K562 (cell line): ENCODE measurements around the gene PMEPA1. TPM values are rescaled to one million over a fixed set of nuclear protein-coding genes. Genes with fewer than 3 reads are reported as not detected.

ENCODE experiments used
- ATAC-seq: fragments of 200-7000 bp; cut with Tn5 transposase; 3 replicates; pipeline ENCODE4 v1.9.1; 2020; ENCODE audit warnings: moderate library complexity
- BruUV-seq: library from RNA; stranded (reverse); fragments of 400-500 nt; replicated peaks from 2 replicates; lab custom pipeline; 2021; lab: Mats Ljungman, UMichigan
- CTCF ChIA-PET: fragments of 300-600 bp; formaldehyde crosslinking; extraction: SDS; loops from one replicate; lab custom pipeline; 2021; ENCODE audit warnings: low intra/inter-chr PET ratio; lab: Yijun Ruan, JAX
- POLR2A ChIA-PET: fragments of 300-600, 350-650 bp; sonication (Branson Sonifier 250); formaldehyde crosslinking; extraction: SDS; loops from one replicate; lab custom pipeline; 2021; ENCODE audit warnings: antibody characterized with exemption, inconsistent platforms; lab: Yijun Ruan, JAX
- DNase-seq, 4 experiments: peaks; one replicate each; pipeline versions ENCODE4 v3.0.0 to v3.0.0-alpha.2; 2011 to 2018; ENCODE audit warnings: low spot score in 3 of 4, mixed read lengths in 3 of 4; ENCODE audit errors: extremely low read depth in 1 of 4
- FAIRE-seq: peaks from 2 replicates; lab custom pipeline; 2011; peaks lifted over from hg19 to GRCh38; lab: Jason Lieb, UNC
- H2AFZ ChIP-seq: 2 replicates; pipeline ENCODE4 v1.6.0; 2011; ENCODE audit warnings: low read depth, low read length, control low read depth, inconsistent platforms
- H3K27ac ChIP-seq: fragments of 200-600 bp; 3 replicates; pipeline ENCODE4 v1.8.0; 2011; ENCODE audit warnings: low read depth, mild to moderate bottlenecking, control low read depth, inconsistent platforms, low read length, moderate library complexity, mixed read lengths; ENCODE audit errors: extremely low read depth
- H3K27me3 ChIP-seq, 2 experiments: fragments of 300-600 bp in 1 of 2; 2 replicates in 1 of 2; 3 replicates in 1 of 2; pipeline versions ENCODE4 v1.6.0 to v1.8.0; 2011; ENCODE audit warnings: inconsistent platforms in 2 of 2, low read length in 2 of 2, mild to moderate bottlenecking in 1 of 2, mixed read lengths in 1 of 2, moderate library complexity in 1 of 2; ENCODE audit not compliant: control insufficient read depth in 2 of 2, insufficient read depth in 2 of 2
- H3K36me3 ChIP-seq: fragments of 300-600 bp; 3 replicates; pipeline ENCODE4 v1.8.0; 2011; ENCODE audit warnings: mild to moderate bottlenecking, low read length, inconsistent platforms; ENCODE audit not compliant: control insufficient read depth, insufficient read depth
- H3K4me1 ChIP-seq, 2 experiments: fragments of 200-600 bp in 1 of 2; replicated peaks in 1 of 2; 2 replicates in 1 of 2; 3 replicates in 1 of 2; pipeline versions ENCODE4 v1.5.1 to v1.8.0; 2011; ENCODE audit warnings: inconsistent platforms in 2 of 2, low read length in 2 of 2, mild to moderate bottlenecking in 1 of 2, mixed read lengths in 1 of 2, moderate library complexity in 1 of 2; ENCODE audit not compliant: control insufficient read depth in 2 of 2, insufficient read depth in 2 of 2
- H3K4me2 ChIP-seq: 2 replicates; pipeline ENCODE4 v1.6.1; 2011; ENCODE audit warnings: low read length, control low read depth, inconsistent platforms, mixed read lengths; ENCODE audit not compliant: insufficient read depth
- H3K4me3 ChIP-seq: fragments of 200-600 bp; sonication (generic), shearing (Covaris generic); 2 replicates; pipeline ENCODE4 v1.5.1; 2016; ENCODE audit warnings: control low read depth, inconsistent platforms
- H3K79me2 ChIP-seq: fragments of 200-600 bp; 3 replicates; pipeline ENCODE4 v1.8.0; 2011; ENCODE audit warnings: low read length, inconsistent platforms; ENCODE audit not compliant: control insufficient read depth, insufficient read depth
- H3K9ac ChIP-seq, 2 experiments: 2 replicates each; pipeline versions ENCODE4 v1.6.0 to v1.6.1; 2011; ENCODE audit warnings: low read depth in 2 of 2, low read length in 2 of 2, control low read depth in 1 of 2, inconsistent platforms in 1 of 2, mild to moderate bottlenecking in 1 of 2, mixed read lengths in 1 of 2; ENCODE audit not compliant: insufficient read depth in 1 of 2
- H3K9me1 ChIP-seq: one replicate; pipeline ENCODE4 v1.6.0; 2011; ENCODE audit warnings: inconsistent platforms, mild to moderate bottlenecking, low read length, moderate library complexity; ENCODE audit not compliant: control insufficient read depth, insufficient read depth
- H3K9me3 ChIP-seq: replicated peaks from 2 replicates; pipeline ENCODE4 v1.5.1; 2011; ENCODE audit warnings: low read depth, low read length, inconsistent platforms; ENCODE audit not compliant: control insufficient read depth, insufficient read depth
- H4K20me1 ChIP-seq: replicated peaks from 2 replicates; pipeline ENCODE4 v1.6.1; 2011; ENCODE audit warnings: low read length, inconsistent platforms, mixed read lengths; ENCODE audit not compliant: control insufficient read depth, insufficient read depth
- CBFA2T3 ChIP-seq: fragments of 450-650 bp; IDR thresholded peaks from 2 replicates; pipeline ENCODE4 v1.6.1; 2017
- LCOR ChIP-seq: sonication (generic); formaldehyde crosslinking; IDR thresholded peaks from 2 replicates; pipeline ENCODE4 v1.8.0; 2022; ENCODE audit warnings: mild to moderate bottlenecking, missing genetic modification reagents
- MEIS2 ChIP-seq: fragments of 450-650 bp; IDR thresholded peaks from 2 replicates; pipeline ENCODE4 v1.6.1; 2014; ENCODE audit warnings: mild to moderate bottlenecking; ENCODE audit not compliant: partially characterized antibody
- NELFE ChIP-seq: IDR thresholded peaks from 2 replicates; pipeline ENCODE4 v1.6.1; 2011; ENCODE audit warnings: mild to moderate bottlenecking; ENCODE audit not compliant: insufficient read depth, insufficient read length
- RAD21 ChIP-seq, 2 experiments: fragments of 250-450 bp in 1 of 2; fragments of 450-650 bp in 1 of 2; sonication (Bioruptor Pico) in 1 of 2; formaldehyde crosslinking in 1 of 2; IDR thresholded peaks in 1 of 2; conservative IDR thresholded peaks in 1 of 2; 2 replicates each; pipeline versions ENCODE4 v1.4.0 to v1.8.0; 2020 to 2022; ENCODE audit warnings: mild to moderate bottlenecking in 2 of 2, moderate library complexity in 1 of 2
- SOX6 ChIP-seq: fragments of 450-650 bp; IDR thresholded peaks from 2 replicates; pipeline ENCODE4 v1.6.1; 2014; ENCODE audit warnings: mild to moderate bottlenecking
- SPI1 ChIP-seq: IDR thresholded peaks from 2 replicates; pipeline ENCODE4 v1.6.1; 2011; ENCODE audit warnings: low read depth, low read length, control low read depth, borderline replicate concordance
- STAG1 ChIP-seq: sonication (generic); formaldehyde crosslinking; IDR thresholded peaks from 2 replicates; pipeline ENCODE4 v1.5.0; 2020; ENCODE audit warnings: missing genetic modification reagents, borderline replicate concordance
- TAL1 ChIP-seq: fragments of 450-650 bp; IDR thresholded peaks from 2 replicates; pipeline ENCODE4 v1.6.1; 2016; ENCODE audit warnings: mild to moderate bottlenecking
- TCF3 ChIP-seq: sonication (generic); formaldehyde crosslinking; IDR thresholded peaks from 2 replicates; pipeline ENCODE4 v1.4.0; 2020; ENCODE audit warnings: mild to moderate bottlenecking, missing genetic modification reagents
- TEAD4 ChIP-seq, 2 experiments: sonication (generic) in 1 of 2; formaldehyde crosslinking in 1 of 2; IDR thresholded peaks; 2 replicates each; pipeline versions ENCODE4 v1.6.1 to v1.8.0; 2012 to 2022; ENCODE audit warnings: borderline replicate concordance in 1 of 2, inconsistent platforms in 1 of 2, low read length in 1 of 2, mild to moderate bottlenecking in 1 of 2, missing genetic modification reagents in 1 of 2
- ZNF143 ChIP-seq: sonication (generic); formaldehyde crosslinking; IDR thresholded peaks from 2 replicates; pipeline ENCODE4 v1.9.0; 2022; ENCODE audit warnings: mild to moderate bottlenecking, missing genetic modification reagents
- ZNF79 ChIP-seq: fragments of 250-450 bp; sonication (Bioruptor Pico); IDR thresholded peaks from 2 replicates; pipeline ENCODE4 v1.4.0; 2020; ENCODE audit warnings: low read depth, mild to moderate bottlenecking, moderate library complexity
- WGBS: fragments of 100-300 bp; shearing (Covaris generic); methylation state at CpG from one replicate; pipeline ENCODE4 v1.1.6; 2016; ENCODE audit warnings: low coverage, mixed read lengths; ENCODE audit not compliant: insufficient coverage; ENCODE audit errors: missing lambda C conversion rate; 5-methylcytosine and 5-hydroxymethylcytosine counted together
- in situ Hi-C: fragments of 300-500 bp; cut with MboI; formaldehyde crosslinking; loops from 4 replicates; pipeline ENCODE4 v1.15.0; 2018; ENCODE audit warnings: inconsistent platforms, mixed read lengths
- intact Hi-C: fragments of 100-400 bp; cut with micrococcal nuclease; formaldehyde crosslinking; loops from 2 replicates; pipeline ENCODE4 v1.14.2; 2022
- polyA plus RNA-seq, 8 experiments: library from polyadenylated mRNA; depleted of rRNA in 4 of 8; stranded (reverse) in 5 of 8; unstranded in 3 of 8; fragments of >200 nt; fragmentation: Nextera tagmentation in 2 of 8; fragmentation: Illumina TruSeq in 1 of 8; extraction: Ambion mirVana in 2 of 8; extraction: Trizol in 1 of 8; gene quantifications; 2 replicates each; pipeline versions ENCODE4 v1.2.1 to v1.2.3, GENCODE V29; 2011 to 2014; ENCODE audit warnings: inconsistent platforms in 1 of 8, missing spikeins in 1 of 8
- total RNA-seq, 7 experiments: library from RNA; depleted of rRNA in 6 of 7; stranded (reverse); fragments of >200 nt in 6 of 7; fragmentation: Illumina TruSeq in 2 of 7; extraction: Trizol in 2 of 7; gene quantifications; 2 replicates each; pipeline versions ENCODE4 v1.2.1 to v1.2.3, GENCODE V29; 2011 to 2021; ENCODE audit warnings: low replicate concordance in 1 of 7
- TF ChIP-seq, protein P1 (sequence below): fragments of 250-450 bp; sonication (Bioruptor Pico); IDR thresholded peaks from 2 replicates; pipeline ENCODE4 v1.8.0; 2022; ENCODE audit warnings: moderate library complexity, mild to moderate bottlenecking, inconsistent platforms
- TF ChIP-seq, protein P2 (sequence below): fragments of 450-650 bp; IDR thresholded peaks from 2 replicates; pipeline ENCODE4 v1.6.1; 2016
- TF ChIP-seq, protein P3 (sequence below), 2 experiments: IDR thresholded peaks in 1 of 2; conservative IDR thresholded peaks in 1 of 2; 2 replicates each; pipeline ENCODE4 v1.6.1; 2016; ENCODE audit warnings: low read depth in 2 of 2, mild to moderate bottlenecking in 1 of 2, missing compliant biosample characterization in 1 of 2, missing genetic modification characterization in 1 of 2, moderate library complexity in 1 of 2

PMEPA1 gene
- total and polyA plus RNA-seq, 9 of the 15 experiments (the other 6 are each of a cell fraction or from before 2014, with no cell fraction given), result 0.16 TPM; not detected in 8

DNA sequence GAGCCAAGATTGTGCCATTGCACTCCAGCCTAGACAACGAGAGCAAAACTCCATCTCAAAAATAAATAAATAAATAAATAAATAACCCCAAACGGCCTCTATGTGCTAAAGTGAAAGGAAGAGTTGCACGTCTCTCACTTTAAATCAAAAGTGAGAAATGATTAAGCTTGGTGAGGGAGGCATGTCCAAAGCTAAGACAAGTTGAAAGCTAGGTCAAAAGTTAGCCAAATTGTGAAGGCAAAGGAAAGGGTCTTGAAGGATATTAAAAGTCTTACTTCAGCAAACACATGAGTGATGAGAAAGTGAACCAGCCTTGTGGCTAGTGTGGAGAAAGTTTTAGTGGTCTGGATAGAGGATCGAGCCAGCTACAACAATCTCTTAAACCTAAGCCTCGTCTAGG is 103.9 kb downstream of the PMEPA1 start (continued):
- TF ChIP-seq, protein P1, sequence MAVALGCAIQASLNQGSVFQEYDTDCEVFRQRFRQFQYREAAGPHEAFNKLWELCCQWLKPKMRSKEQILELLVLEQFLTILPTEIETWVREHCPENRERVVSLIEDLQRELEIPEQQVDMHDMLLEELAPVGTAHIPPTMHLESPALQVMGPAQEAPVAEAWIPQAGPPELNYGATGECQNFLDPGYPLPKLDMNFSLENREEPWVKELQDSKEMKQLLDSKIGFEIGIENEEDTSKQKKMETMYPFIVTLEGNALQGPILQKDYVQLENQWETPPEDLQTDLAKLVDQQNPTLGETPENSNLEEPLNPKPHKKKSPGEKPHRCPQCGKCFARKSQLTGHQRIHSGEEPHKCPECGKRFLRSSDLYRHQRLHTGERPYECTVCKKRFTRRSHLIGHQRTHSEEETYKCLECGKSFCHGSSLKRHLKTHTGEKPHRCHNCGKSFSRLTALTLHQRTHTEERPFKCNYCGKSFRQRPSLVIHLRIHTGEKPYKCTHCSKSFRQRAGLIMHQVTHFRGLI (CRISPR knock-in tag), result no peak
- TF ChIP-seq, all 486 proteins: peak for 0

DNA sequence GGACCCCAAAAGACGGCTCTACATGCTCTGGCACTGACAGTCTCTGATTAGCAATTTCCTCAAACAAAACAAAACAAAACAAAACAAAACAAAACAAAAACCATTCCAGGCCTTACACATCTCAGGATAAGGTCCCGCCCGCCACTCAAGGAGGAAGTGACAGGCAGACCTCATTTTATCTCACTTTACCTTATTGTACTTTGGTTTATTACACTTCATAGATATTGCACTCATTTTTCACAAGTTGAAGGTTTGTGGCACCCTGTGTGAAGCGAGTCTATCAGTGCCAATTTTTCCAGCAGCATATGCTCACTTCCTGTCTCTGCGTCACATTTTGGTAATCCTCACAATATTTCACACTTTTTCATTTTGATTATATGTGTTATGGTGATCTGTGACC is 104.8 kb downstream of the PMEPA1 start:
- peaks cover 11 to 57% of the 10 kb centered on the region in 2 experiments; a peak in 4 of 5 replicates for H3K27me3 ChIP-seq
- no peak overlapping the region for H3K4me3 ChIP-seq
- peaks cover 7% of the 10 kb centered on the region; the same call in 1 of the 2 replicates for H3K9me3 ChIP-seq
- ChIA-PET CTCF (no interaction called here), POLR2A (no interaction called here)
- H3K79me2 ChIP-seq, result no peaks in the 10 kb centered on the region
- H3K9ac ChIP-seq, result no peak overlapping the region
- no peaks in the 10 kb centered on the region for H3K9me1 ChIP-seq
- DNase-seq, result no peak
- H3K4me1 ChIP-seq, result no peaks in the 10 kb centered on the region; a peak in 2 of 5 replicates
- BruUV-seq, result no TSS peak
- no peak overlapping the region for H2AFZ ChIP-seq
- 3% methylated on average over 5 of the region's 5 CpGs for WGBS
- H3K27ac ChIP-seq, result no peak overlapping the region
- in situ Hi-C loops (loop anchor here (25.0 kb wide), 1 partner anchor 607 kb away; no protein-coding TSS in a partner anchor), intact Hi-C loops (no loop called here)
- FAIRE-seq, result no peak
- H3K4me2 ChIP-seq, result no peak overlapping the region
- no peak for ATAC-seq
- H4K20me1 ChIP-seq, result no peaks in the 10 kb centered on the region; the same call in 1 of the 2 replicates
- H3K36me3 ChIP-seq, result no peaks in the 10 kb centered on the region
- TF ChIP-seq ZNF79, result no peak
- no peak for TF ChIP-seq NELFE
- no peak for TF ChIP-seq LCOR (CRISPR knock-in tag)
- peak; percentile 55; the same call in 1 of the 2 replicates for TF ChIP-seq SPI1
- no peak for TF ChIP-seq STAG1
- TF ChIP-seq RAD21 (CRISPR knock-in tag; conservative IDR thresholded peaks at IDR 0.05 in 1 of 2, IDR thresholded peaks at IDR 0.05 in 1 of 2), result no peak
- TF ChIP-seq, protein P2, sequence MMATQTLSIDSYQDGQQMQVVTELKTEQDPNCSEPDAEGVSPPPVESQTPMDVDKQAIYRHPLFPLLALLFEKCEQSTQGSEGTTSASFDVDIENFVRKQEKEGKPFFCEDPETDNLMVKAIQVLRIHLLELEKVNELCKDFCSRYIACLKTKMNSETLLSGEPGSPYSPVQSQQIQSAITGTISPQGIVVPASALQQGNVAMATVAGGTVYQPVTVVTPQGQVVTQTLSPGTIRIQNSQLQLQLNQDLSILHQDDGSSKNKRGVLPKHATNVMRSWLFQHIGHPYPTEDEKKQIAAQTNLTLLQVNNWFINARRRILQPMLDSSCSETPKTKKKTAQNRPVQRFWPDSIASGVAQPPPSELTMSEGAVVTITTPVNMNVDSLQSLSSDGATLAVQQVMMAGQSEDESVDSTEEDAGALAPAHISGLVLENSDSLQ, result peak; percentile 79
- peak; percentile 67 for TF ChIP-seq MEIS2
- peak; percentile 17; the same call in 1 of the 2 replicates for TF ChIP-seq TAL1
- no peak for TF ChIP-seq ZNF143 (CRISPR knock-in tag)
- TF ChIP-seq SOX6, result peak; percentile 21; the same call in 1 of the 2 replicates
- peak; percentile 35 for TF ChIP-seq TCF3
- TF ChIP-seq, protein P3, sequence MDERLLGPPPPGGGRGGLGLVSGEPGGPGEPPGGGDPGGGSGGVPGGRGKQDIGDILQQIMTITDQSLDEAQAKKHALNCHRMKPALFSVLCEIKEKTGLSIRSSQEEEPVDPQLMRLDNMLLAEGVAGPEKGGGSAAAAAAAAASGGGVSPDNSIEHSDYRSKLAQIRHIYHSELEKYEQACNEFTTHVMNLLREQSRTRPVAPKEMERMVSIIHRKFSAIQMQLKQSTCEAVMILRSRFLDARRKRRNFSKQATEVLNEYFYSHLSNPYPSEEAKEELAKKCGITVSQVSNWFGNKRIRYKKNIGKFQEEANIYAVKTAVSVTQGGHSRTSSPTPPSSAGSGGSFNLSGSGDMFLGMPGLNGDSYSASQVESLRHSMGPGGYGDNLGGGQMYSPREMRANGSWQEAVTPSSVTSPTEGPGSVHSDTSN (CRISPR knock-in tag; IDR thresholded peaks at IDR 0.05; ENCODE audit: low read depth), result no peak
- TF ChIP-seq, protein P3 (tag; conservative IDR thresholded peaks at IDR 0.05; ENCODE audit: low read depth), result peak; percentile 35; the same call in 1 of the 2 replicates
- 0 out of 2 replicates have a peak, but pooled peaks have one; percentile 26 for TF ChIP-seq CBFA2T3
- TF ChIP-seq TEAD4 (IDR thresholded peaks at IDR 0.05; ENCODE audit: low read length), result peak; percentile 15; the same call in 1 of the 2 replicates
- no peak for TF ChIP-seq TEAD4 (CRISPR knock-in tag; IDR thresholded peaks at IDR 0.05; ENCODE audit: borderline replicate concordance)
